ENCODE measurements around the gene HSFX2. TPM values are rescaled to one million over a fixed set of nuclear protein-coding genes. Genes with fewer than 3 reads are reported as not detected.
"Not testable (repeated sequence)": the region's sequence is repeated elsewhere in the genome, so short reads cannot be mapped to it uniquely, and the experiment has no call there.

HSFX2 gene
- total RNA-seq, 1 experiment from 2014 or later, result not detected

DNA sequence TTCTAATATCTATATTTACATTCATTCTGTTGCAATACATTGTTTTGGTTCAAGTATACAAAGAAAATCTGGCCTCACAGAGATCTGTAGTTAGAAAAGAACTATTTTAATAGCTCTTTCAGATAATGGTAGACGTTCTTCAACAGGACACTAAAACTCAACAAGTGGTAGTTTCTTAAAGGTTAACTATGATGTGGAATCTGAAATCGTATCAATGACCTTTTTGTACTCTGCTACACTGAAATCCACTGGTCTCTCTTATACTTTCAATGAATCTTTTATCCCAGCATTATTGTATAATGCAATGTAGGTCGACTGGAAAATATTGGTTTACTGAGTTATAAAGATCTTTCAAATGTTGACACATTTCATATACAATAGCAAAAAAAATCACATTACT is 23.8 kb upstream of the HSFX2 start:
- Histone ChIP-seq H3K4me3 (no peak overlapping the region), H3K4me1 (no peaks in the 10 kb centered on the region), H3K27me3 (no peaks in the 10 kb centered on the region), H3K36me3 (no peaks in the 10 kb centered on the region), H3K9me3 (replicated peaks) (no peaks in the 10 kb centered on the region), H3K27ac (no peak overlapping the region)
- DNase-seq, result no peak

- Histone ChIP-seq H3K9me3 (replicated peaks) (no peaks in the 10 kb centered on the region), H3K27me3 (no peaks in the 10 kb centered on the region), H3K36me3 (no peaks in the 10 kb centered on the region), H3K27ac (no peak overlapping the region), H3K4me1 (no peaks in the 10 kb centered on the region), H3K4me3 (no peak overlapping the region)
- DNase-seq, result no peak
Observed at GRCh38 chrX:149611623-149612175, 16.6 kb upstream of the HSFX2 start.

DNA sequence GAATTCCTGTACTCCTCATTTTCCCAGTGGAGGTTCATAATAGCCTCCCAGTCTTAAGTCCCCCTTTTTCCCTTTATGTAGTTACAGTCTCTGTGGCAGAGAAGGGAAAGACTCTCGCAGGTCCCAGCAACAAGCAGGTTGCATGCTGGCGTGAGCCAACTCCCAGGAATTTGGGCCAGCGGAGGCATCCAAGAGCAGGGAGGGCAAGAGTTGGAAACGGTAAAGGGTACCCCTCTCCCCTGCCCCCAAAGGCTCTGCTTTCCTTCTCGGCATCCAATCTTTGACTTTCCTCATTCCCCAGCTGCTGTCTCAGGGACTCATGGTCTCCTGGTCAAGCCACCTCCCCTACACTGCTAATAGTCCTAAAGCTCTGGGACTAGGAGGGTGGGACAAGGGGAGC is 15.4 kb upstream of the HSFX2 start:
- Histone ChIP-seq H3K4me3 (no peak overlapping the region), H3K27me3 (no peaks in the 10 kb centered on the region), H3K9me3 (replicated peaks) (no peaks in the 10 kb centered on the region), H3K36me3 (no peaks in the 10 kb centered on the region), H3K4me1 (no peaks in the 10 kb centered on the region), H3K27ac (no peak overlapping the region)
- no peak for DNase-seq

GRCh38 chrX:149607699-149608098 is 12.6 kb upstream of the HSFX2 start:
- Histone ChIP-seq H3K27me3 (no peaks in the 10 kb centered on the region), H3K4me1 (no peaks in the 10 kb centered on the region), H3K9me3 (replicated peaks) (no peaks in the 10 kb centered on the region), H3K27ac (no peak overlapping the region), H3K36me3 (no peaks in the 10 kb centered on the region), H3K4me3 (no peak overlapping the region)
- no peak for DNase-seq

DNA sequence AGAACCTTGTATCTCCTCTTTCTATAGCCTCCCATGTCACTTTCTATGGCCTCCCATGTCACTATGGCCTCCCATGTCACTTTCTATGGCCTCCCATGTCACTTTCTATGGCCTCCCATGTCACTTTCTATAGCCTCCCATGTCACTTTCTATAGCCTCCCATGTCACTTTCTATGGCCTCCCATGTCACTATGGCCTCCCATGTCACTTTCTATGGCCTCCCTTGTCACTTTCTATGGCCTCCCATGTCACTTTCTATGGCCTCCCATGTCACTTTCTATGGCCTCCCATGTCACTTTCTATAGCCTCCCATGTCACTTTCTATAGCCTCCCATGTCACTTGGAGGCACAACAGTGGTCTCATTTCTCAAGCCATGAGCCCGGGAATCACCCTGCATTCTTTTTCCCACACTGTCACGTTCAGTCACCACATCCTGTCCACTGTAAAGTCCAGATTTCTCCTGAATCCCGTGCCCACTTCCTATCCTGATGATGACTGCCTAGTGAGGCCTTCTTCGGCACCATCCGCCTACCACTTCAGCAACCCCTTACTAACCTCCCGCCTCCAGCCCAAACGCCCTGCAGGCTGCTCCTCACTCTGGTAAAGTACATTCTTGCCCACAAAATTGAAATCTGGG is 10.3 kb upstream of the HSFX2 start:
- not testable (repeated sequence) for H3K9me3 ChIP-seq (replicated peaks); DNase-seq; H3K27me3 ChIP-seq; H3K36me3 ChIP-seq; H3K27ac ChIP-seq; H3K4me3 ChIP-seq; H3K4me1 ChIP-seq

DNA sequence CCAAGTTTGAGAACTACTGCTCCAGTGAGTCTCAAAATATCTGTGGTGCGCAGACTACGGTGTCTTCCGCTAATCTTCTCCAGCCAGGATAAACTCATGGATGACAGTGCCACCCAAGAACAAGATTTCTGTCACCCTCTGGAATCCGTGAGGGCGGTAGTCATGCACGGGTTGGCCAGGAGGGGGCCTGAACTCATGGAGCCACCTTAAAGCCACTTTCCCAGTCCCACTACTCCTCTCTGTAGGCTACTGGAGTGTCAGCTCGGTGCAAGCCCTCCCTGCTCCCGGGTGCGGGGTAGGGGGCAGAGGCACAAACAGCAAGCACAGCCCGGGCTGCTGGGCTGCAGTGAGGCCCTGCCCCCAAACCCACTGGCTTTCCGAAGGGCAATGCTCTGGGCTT is 3.5 kb upstream of the HSFX2 start:
- H3K4me3 ChIP-seq; H3K4me1 ChIP-seq; H3K27me3 ChIP-seq; H3K36me3 ChIP-seq; H3K27ac ChIP-seq; DNase-seq; H3K9me3 ChIP-seq (replicated peaks): not testable (repeated sequence)

DNA sequence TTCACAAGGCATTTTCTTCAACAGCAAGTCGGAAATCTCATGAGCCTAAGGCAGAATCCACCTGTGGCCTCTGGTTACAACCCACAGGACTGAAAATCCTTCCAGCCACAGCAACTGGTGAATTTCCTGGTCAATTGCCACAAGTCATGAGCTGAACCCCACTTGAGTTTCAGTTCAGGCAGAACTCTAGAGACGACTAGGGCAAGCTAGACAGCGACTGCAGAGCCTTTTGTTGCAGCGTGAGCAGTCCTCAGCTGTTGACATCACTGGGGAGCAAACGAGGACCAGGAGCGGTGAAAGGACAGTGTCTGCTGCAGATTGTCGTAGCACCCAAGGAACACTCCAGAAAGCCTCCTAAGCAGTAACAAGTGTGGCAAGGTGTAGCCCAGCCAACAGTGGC is 829 bp upstream of the HSFX2 start:
- H3K27me3 ChIP-seq; H3K36me3 ChIP-seq; H3K9me3 ChIP-seq (replicated peaks); H3K4me3 ChIP-seq; H3K4me1 ChIP-seq; DNase-seq; H3K27ac ChIP-seq: not testable (repeated sequence)

DNA sequence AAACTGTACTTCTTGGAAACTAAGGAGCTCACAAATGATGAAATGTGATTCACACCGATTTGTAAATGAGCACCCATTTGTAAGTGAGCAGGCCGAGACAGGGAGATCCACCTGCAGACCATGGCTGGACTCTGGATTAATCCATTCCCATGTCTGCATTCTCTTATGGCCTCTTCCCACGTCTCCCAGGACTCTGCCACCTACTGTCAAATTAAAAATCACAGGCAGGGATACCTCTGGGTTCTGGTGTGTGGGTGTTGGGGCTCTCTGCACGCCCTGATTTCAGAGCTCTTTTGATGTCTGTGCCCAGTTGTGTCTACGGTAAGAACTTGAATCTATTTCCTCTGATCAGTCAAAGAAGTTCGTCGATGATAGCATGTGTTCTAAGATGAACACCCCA is 4.1 kb downstream of the HSFX2 start:
- H3K27ac ChIP-seq; DNase-seq; H3K4me1 ChIP-seq; H3K4me3 ChIP-seq; H3K27me3 ChIP-seq; H3K9me3 ChIP-seq (replicated peaks); H3K36me3 ChIP-seq: not testable (repeated sequence)

GRCh38 chrX:149587359-149587758 is 7.8 kb downstream of the HSFX2 start, which contains the start of gene MAGEA9B:
TSS of gene MAGEA9B (minus strand) at chrX:149587459. CDS start at chrX:149583179, 4,280 bp downstream.
- H3K27me3 ChIP-seq; H3K9me3 ChIP-seq (replicated peaks); H3K36me3 ChIP-seq; H3K4me3 ChIP-seq; DNase-seq; H3K27ac ChIP-seq; H3K4me1 ChIP-seq: not testable (repeated sequence)

DNA sequence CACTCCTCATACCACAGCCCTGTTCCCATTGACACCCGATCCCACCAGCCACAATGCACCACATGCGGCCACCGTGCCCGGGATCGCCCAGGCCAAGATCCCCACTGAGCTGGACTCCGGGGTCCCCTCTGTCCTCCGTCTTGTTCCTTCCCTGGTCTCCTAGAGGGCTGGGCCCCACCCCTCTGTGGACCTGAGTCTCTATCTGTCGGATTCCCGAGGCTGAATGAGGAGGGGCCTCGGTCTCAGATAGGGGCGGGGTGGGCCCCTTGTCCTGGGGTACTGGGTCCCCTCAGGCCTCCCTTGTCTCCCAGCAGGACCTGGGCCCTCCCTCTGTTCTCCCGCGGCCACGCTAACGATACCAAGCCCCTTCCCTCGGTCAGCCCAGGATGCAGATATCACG is 9.5 kb downstream of the HSFX2 start:
- H3K4me1 ChIP-seq; H3K9me3 ChIP-seq (replicated peaks); H3K4me3 ChIP-seq; H3K27ac ChIP-seq; DNase-seq; H3K36me3 ChIP-seq; H3K27me3 ChIP-seq: not testable (repeated sequence)

DNA sequence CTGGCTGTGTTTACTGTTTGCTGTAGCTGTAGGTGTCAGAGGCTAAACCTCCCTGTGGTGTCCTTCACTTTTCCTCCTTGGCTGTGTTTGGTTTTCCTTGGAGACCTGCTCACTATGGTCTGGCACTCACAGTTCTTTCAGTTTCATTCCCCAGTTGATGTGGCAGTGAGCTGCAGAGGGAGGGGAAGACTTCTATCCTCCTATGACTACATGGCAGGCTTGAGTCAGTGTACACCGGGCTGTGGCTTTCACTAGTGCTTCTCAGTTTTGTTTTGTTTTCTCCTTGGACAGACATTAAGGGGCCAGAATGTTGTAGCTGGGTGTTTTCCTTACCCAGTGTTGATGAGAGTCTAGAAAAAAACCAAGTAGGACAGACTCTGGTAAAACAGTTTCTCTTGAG is 21.7 kb downstream of the HSFX2 start:
- H3K9me3 ChIP-seq (replicated peaks), result not testable (repeated sequence)

GRCh38 chrX:149572743-149573142 is 22.4 kb downstream of the HSFX2 start:
- no peaks in the 10 kb centered on the region for H3K27me3 ChIP-seq
- no peak for DNase-seq
- H3K4me3 ChIP-seq, result no peak overlapping the region
- no peaks in the 10 kb centered on the region for H3K36me3 ChIP-seq
- H3K9me3 ChIP-seq (replicated peaks), result no peaks in the 10 kb centered on the region
- no peaks in the 10 kb centered on the region for H3K4me1 ChIP-seq
- H3K27ac ChIP-seq, result no peak overlapping the region

More for the DNA sequence above, 21.7 kb downstream of the HSFX2 start:
- H3K27ac ChIP-seq, H3K4me3 ChIP-seq, H3K4me1 ChIP-seq, H3K27me3 ChIP-seq, DNase-seq, H3K36me3 ChIP-seq: not testable (repeated sequence)

DNA sequence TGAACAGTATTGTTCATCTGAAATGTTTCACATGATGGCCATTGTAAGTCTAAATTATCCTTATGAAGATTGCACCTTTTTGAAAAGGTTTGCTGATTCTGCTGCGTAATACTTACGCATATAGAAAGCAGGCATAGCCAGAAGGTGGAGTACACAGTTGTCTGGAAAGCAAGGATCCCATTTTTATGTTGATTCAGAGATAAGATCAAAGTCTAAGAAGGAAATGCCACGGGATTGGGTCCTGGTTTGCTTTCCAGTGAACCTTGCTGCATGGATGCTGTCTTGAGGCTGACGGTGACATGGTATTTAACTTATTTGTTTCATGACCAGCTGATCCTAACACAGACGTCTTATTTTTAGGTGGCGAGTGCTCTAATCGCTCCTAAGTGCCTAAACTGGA is 23.3 kb downstream of the HSFX2 start:
- DNase-seq, result no peak
- Histone ChIP-seq H3K27me3 (no peaks in the 10 kb centered on the region), H3K4me1 (no peaks in the 10 kb centered on the region), H3K9me3 (replicated peaks) (no peaks in the 10 kb centered on the region), H3K27ac (no peak overlapping the region), H3K36me3 (no peaks in the 10 kb centered on the region), H3K4me3 (no peak overlapping the region)

GRCh38 chrX:149570668-149571067 is 24.4 kb downstream of the HSFX2 start:
- Histone ChIP-seq H3K9me3 (replicated peaks) (no peaks in the 10 kb centered on the region), H3K27ac (no peak overlapping the region), H3K36me3 (no peaks in the 10 kb centered on the region), H3K4me1 (no peaks in the 10 kb centered on the region), H3K27me3 (no peaks in the 10 kb centered on the region), H3K4me3 (no peak overlapping the region)
- peak in 1 of 2 experiments; percentile 44 for DNase-seq

GRCh38 chrX:149569770-149570169 is 25.3 kb downstream of the HSFX2 start:
- H3K9me3 ChIP-seq (replicated peaks), result no peaks in the 10 kb centered on the region
- no peak for DNase-seq
- no peak overlapping the region for H3K4me3 ChIP-seq
- no peaks in the 10 kb centered on the region for H3K36me3 ChIP-seq
- H3K27ac ChIP-seq, result no peak overlapping the region
- H3K27me3 ChIP-seq, result no peaks in the 10 kb centered on the region
- no peaks in the 10 kb centered on the region for H3K4me1 ChIP-seq

DNA sequence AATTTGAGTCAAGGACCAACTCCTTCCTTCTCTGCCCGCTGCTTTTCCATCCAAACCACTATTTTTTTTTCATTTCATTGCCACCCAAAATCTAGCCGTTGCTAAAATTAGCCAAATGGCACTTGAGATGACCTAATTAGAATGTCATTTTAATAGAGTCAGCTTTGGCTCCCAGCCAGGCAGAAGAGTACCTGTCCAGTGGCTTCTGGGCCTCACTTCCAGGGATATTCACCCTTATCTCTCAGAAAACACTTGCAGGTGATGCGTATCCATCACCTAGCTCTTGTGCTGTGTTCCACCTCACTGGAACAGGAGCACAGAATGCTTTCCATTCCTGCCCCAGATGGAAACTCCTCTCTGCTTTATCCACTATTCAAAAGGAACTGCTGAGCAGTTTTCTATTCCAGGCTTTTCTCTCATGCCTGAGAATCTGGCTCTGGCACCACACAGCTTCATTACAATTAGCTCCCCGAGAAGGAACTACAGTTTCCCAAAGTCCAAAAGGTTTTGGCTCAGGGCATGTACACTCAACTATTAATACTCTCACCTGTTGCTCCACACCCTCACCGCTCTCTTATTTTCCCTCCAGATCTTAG is 26.3 kb downstream of the HSFX2 start:
- no peaks in the 10 kb centered on the region for H3K4me1 ChIP-seq
- no peak overlapping the region for H3K4me3 ChIP-seq
- no peak for DNase-seq
- H3K27ac ChIP-seq, result no peak overlapping the region
- no peaks in the 10 kb centered on the region for H3K27me3 ChIP-seq
- H3K36me3 ChIP-seq, result no peaks in the 10 kb centered on the region
- H3K9me3 ChIP-seq (replicated peaks), result no peaks in the 10 kb centered on the region
